GM23338 (cell line): Measurements from ENCODE around the gene SIK2. TPM values are rescaled to one million over a fixed set of nuclear protein-coding genes. Genes with fewer than 3 reads are reported as not detected.

Source experiments
- ATAC-seq: fragments of 200-7000 bp; cut with Tn5 transposase; 3 replicates; pipeline ENCODE4 v1.9.1; 2020
- DNase-seq: peaks from one replicate; pipeline ENCODE4 v3.0.0-alpha.2; 2015; ENCODE audit warnings: low spot score
- H2AFZ ChIP-seq: fragments of 200-600 bp; sonication (generic); 2 replicates; pipeline ENCODE4 v1.8.0; 2016; ENCODE audit warnings: antibody characterized with exemption, mild to moderate bottlenecking, moderate library complexity
- H3F3A ChIP-seq: fragments of 200-600 bp; sonication (generic); replicated peaks from 2 replicates; pipeline ENCODE4 v1.8.0; 2017; ENCODE audit warnings: antibody characterized with exemption, mixed run types, low read depth
- H3K27ac ChIP-seq: fragments of 200-600 bp; sonication (generic); 2 replicates; pipeline ENCODE4 v1.6.1; 2016; ENCODE audit warnings: low read depth
- H3K27me3 ChIP-seq: fragments of 200-600 bp; sonication (generic); 2 replicates; pipeline ENCODE4 v1.8.0; 2016; ENCODE audit warnings: mild to moderate bottlenecking, mixed run types, moderate library complexity; ENCODE audit not compliant: insufficient read depth
- H3K36me3 ChIP-seq: fragments of 200-600 bp; sonication (generic); 2 replicates; pipeline ENCODE4 v1.8.0; 2016; ENCODE audit warnings: mild to moderate bottlenecking; ENCODE audit not compliant: insufficient read depth
- H3K4me1 ChIP-seq: fragments of 200-600 bp; sonication (generic); 2 replicates; pipeline ENCODE4 v1.8.0; 2016; ENCODE audit warnings: mild to moderate bottlenecking, moderate library complexity; ENCODE audit not compliant: insufficient read depth
- H3K4me2 ChIP-seq: fragments of 200-600 bp; sonication (generic); 2 replicates; pipeline ENCODE4 v1.7.1; 2017; ENCODE audit warnings: mixed run types
- H3K4me3 ChIP-seq: fragments of 200-600 bp; sonication (generic); 2 replicates; pipeline ENCODE4 v1.6.1; 2016; ENCODE audit warnings: mixed run types
- H3K79me2 ChIP-seq: fragments of 200-600 bp; sonication (generic); replicated peaks from 2 replicates; pipeline ENCODE4 v1.8.0; 2017; ENCODE audit warnings: mild to moderate bottlenecking; ENCODE audit not compliant: insufficient read depth
- H3K9me2 ChIP-seq: fragments of 200-600 bp; sonication (generic); 2 replicates; pipeline ENCODE4 v1.8.0; 2017; ENCODE audit not compliant: insufficient read depth
- H4K20me1 ChIP-seq: fragments of 200-600 bp; sonication (generic); replicated peaks from 2 replicates; pipeline ENCODE4 v1.8.0; 2017; ENCODE audit warnings: mild to moderate bottlenecking; ENCODE audit not compliant: insufficient read depth
- H3K27ac Mint-ChIP-seq: 2 replicates; pipeline ENCODE4 v1.8.0; 2020; ENCODE audit warnings: inconsistent platforms, mild to moderate bottlenecking, moderate library complexity, mixed read lengths
- H3K27me3 Mint-ChIP-seq: 3 replicates; pipeline ENCODE4 v1.8.0; 2022; ENCODE audit warnings: low read depth, mild to moderate bottlenecking, moderate library complexity, mixed read lengths, inconsistent platforms; ENCODE audit not compliant: insufficient read depth, poor library complexity
- H3K36me3 Mint-ChIP-seq: 3 replicates; pipeline ENCODE4 v1.8.0; 2021; ENCODE audit warnings: low read depth, mild to moderate bottlenecking, inconsistent platforms, moderate library complexity, mixed read lengths
- H3K4me1 Mint-ChIP-seq: 3 replicates; pipeline ENCODE4 v1.8.0; 2020; ENCODE audit warnings: mild to moderate bottlenecking, inconsistent platforms, mixed read lengths
- H3K4me3 Mint-ChIP-seq: 3 replicates; pipeline ENCODE4 v1.8.0; 2021; ENCODE audit warnings: moderate library complexity, mild to moderate bottlenecking, inconsistent platforms, mixed read lengths
- H3K9me3 Mint-ChIP-seq: 3 replicates; pipeline ENCODE4 v1.8.0; 2020; ENCODE audit warnings: moderate library complexity, mild to moderate bottlenecking, inconsistent platforms, mixed read lengths
- CREB1 ChIP-seq: fragments of 250-450 bp; sonication (Bioruptor Pico); IDR thresholded peaks from 2 replicates; pipeline ENCODE4 v1.5.0; 2020; ENCODE audit warnings: low read depth, mild to moderate bottlenecking, moderate library complexity
- ETS1 ChIP-seq: IDR thresholded peaks from 2 replicates; pipeline ENCODE4 v1.6.1; 2016; ENCODE audit warnings: antibody characterized with exemption
- EZH2 ChIP-seq: fragments of 200-600 bp; sonication (generic); IDR thresholded peaks from one replicate; pipeline ENCODE4 v1.8.0; 2017; ENCODE audit warnings: antibody characterized with exemption, mild to moderate bottlenecking, low read depth; ENCODE audit not compliant: unreplicated experiment
- EZH2phosphoT487 ChIP-seq: fragments of 200-600 bp; sonication (generic); IDR thresholded peaks from one replicate; pipeline ENCODE4 v1.8.1; 2018; ENCODE audit warnings: antibody characterized with exemption; ENCODE audit not compliant: unreplicated experiment
- JUNB ChIP-seq: IDR thresholded peaks from one replicate; pipeline ENCODE4 v1.6.1; 2016; ENCODE audit warnings: antibody characterized with exemption; ENCODE audit not compliant: unreplicated experiment
- NANOG ChIP-seq: IDR thresholded peaks from 2 replicates; pipeline ENCODE4 v1.6.1; 2016; ENCODE audit warnings: antibody characterized with exemption, borderline replicate concordance
- POLR2AphosphoS5 ChIP-seq: IDR thresholded peaks from 2 replicates; pipeline ENCODE4 v1.6.1; 2016; ENCODE audit warnings: antibody characterized with exemption, low read depth
- ZNF114 ChIP-seq: fragments of 250-450 bp; sonication (Bioruptor Pico); IDR thresholded peaks from 2 replicates; pipeline ENCODE4 v1.5.0; 2020; ENCODE audit warnings: mild to moderate bottlenecking, moderate library complexity
- ZNF331 ChIP-seq: fragments of 250-450 bp; sonication (Bioruptor Pico); IDR thresholded peaks from 2 replicates; pipeline ENCODE4 v1.5.0; 2020; ENCODE audit warnings: low read depth, mild to moderate bottlenecking, moderate library complexity
- ZNF462 ChIP-seq: fragments of 250-450 bp; sonication (Bioruptor Pico); IDR thresholded peaks from 2 replicates; pipeline ENCODE4 v1.5.0; 2020; ENCODE audit warnings: mild to moderate bottlenecking, moderate library complexity
- polyA plus RNA-seq: library from polyadenylated mRNA; unstranded; fragments of >200 nt; fragmentation: Nextera tagmentation; extraction: Ambion mirVana; gene quantifications from 2 replicates; pipeline ENCODE4 v1.2.1, GENCODE V29; 2016
- total RNA-seq: library from RNA; depleted of rRNA; stranded (reverse); fragments of >200 nt; shearing (Covaris generic); gene quantifications from 2 replicates; pipeline ENCODE4 v1.2.3, GENCODE V29; 2014

Gene SIK2
- total and polyA plus RNA-seq, 2 experiments from 2014 or later, result 2.3 to 6.7 TPM

GRCh38 chr11:111691176-111691575, 88.9 kb downstream of the SIK2 start:
- H3K27me3 ChIP-seq, result no peaks in the 10 kb centered on the region
- Mint-ChIP-seq H3K4me3 (no peak overlapping the region), H3K27ac (no peak overlapping the region), H3K27me3 (no peaks in the 10 kb centered on the region), H3K9me3 (no peaks in the 10 kb centered on the region), H3K36me3 (no peaks in the 10 kb centered on the region), H3K4me1 (peaks cover 8% of the 10 kb centered on the region; the same call in 2 of the 3 replicates)
- H3K4me3 ChIP-seq, result no peak overlapping the region
- H3K36me3 ChIP-seq, result no peaks in the 10 kb centered on the region
- no peaks in the 10 kb centered on the region for H4K20me1 ChIP-seq
- peaks cover 6% of the 10 kb centered on the region; the same call in 1 of the 2 replicates for H3K4me1 ChIP-seq
- no peak overlapping the region for H2AFZ ChIP-seq
- DNase-seq (no peak), ATAC-seq (no peak)
- H3K27ac ChIP-seq, result no peak overlapping the region
- H3F3A ChIP-seq, result no peaks in the 10 kb centered on the region
- TF ChIP-seq EZH2phosphoT487, result no peak
- TF ChIP-seq ZNF331 (CRISPR knock-in tag), result no peak
- no peak for TF ChIP-seq ZNF114 (CRISPR knock-in tag)
- no peak for TF ChIP-seq POLR2AphosphoS5
- TF ChIP-seq JUNB, result no peak
- TF ChIP-seq NANOG, result no peak
- no peak for TF ChIP-seq ETS1
- no peak overlapping the region for H3K4me2 ChIP-seq
- no peaks in the 10 kb centered on the region for H3K79me2 ChIP-seq
- no peaks in the 10 kb centered on the region for H3K9me2 ChIP-seq

DNA sequence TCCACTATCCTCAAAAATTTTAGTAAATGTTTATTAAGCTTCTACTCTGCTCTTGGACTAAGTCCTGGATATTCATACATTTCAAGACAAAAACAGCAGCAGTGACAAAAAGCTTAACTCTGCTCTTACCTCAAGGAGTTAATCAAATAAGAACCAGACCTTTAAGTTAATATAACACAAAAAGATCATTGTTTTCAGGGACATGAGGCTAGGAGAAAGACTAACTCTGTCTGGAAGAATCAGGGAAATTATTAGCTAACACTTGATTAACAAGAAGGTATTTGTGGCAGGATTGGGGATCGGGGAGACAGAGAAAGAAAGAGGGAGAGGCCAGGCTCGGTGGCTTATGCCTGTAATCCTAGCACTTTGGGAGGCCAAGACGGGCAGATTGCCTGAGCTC, 89.5 kb downstream of the SIK2 start:
- no peak overlapping the region for H2AFZ ChIP-seq
- no peak for DNase-seq
- Mint-ChIP-seq H3K9me3 (no peaks in the 10 kb centered on the region), H3K4me1 (peaks cover 8% of the 10 kb centered on the region; the same call in 2 of the 3 replicates), H3K4me3 (no peak overlapping the region), H3K36me3 (no peaks in the 10 kb centered on the region), H3K27me3 (no peaks in the 10 kb centered on the region), H3K27ac (no peak overlapping the region)
- H3K27me3 ChIP-seq, result no peaks in the 10 kb centered on the region
- no peaks in the 10 kb centered on the region for H3F3A ChIP-seq
- no peaks in the 10 kb centered on the region for H3K79me2 ChIP-seq
- no peak for TF ChIP-seq CREB1 (CRISPR knock-in tag)
- TF ChIP-seq ETS1, result no peak
- no peak for TF ChIP-seq ZNF331 (CRISPR knock-in tag)
- no peak for TF ChIP-seq EZH2
- no peak for TF ChIP-seq NANOG
- TF ChIP-seq ZNF462, result no peak
- H4K20me1 ChIP-seq, result no peaks in the 10 kb centered on the region
- H3K4me1 ChIP-seq, result peaks cover 6% of the 10 kb centered on the region; the same call in 1 of the 2 replicates
- H3K36me3 ChIP-seq, result no peaks in the 10 kb centered on the region
- H3K9me2 ChIP-seq, result no peaks in the 10 kb centered on the region
- H3K4me2 ChIP-seq, result no peak overlapping the region
- no peak for ATAC-seq
- H3K27ac ChIP-seq, result no peak overlapping the region
- no peak overlapping the region for H3K4me3 ChIP-seq
